Left ventricle myocardium inferior (tissue), 1 donor: Measurements from ENCODE around the gene EOGT. TPM values are rescaled to one million over a fixed set of nuclear protein-coding genes. Genes with fewer than 3 reads are reported as not detected.

Experiments used
- DNase-seq: peaks from one replicate; pipeline ENCODE4 v3.0.0-alpha.2; 2020
- H3K27ac ChIP-seq: fragments of 200-600 bp; replicated peaks from 2 replicates; pipeline ENCODE4 v1.8.0; 2021
- H3K27me3 ChIP-seq: fragments of 200-600 bp; 2 replicates; pipeline ENCODE4 v1.8.0; 2021; ENCODE audit warnings: low read depth
- H3K36me3 ChIP-seq: fragments of 200-600 bp; 2 replicates; pipeline ENCODE4 v1.8.0; 2021
- H3K4me1 ChIP-seq: fragments of 200-600 bp; 2 replicates; pipeline ENCODE4 v1.8.0; 2021
- H3K4me3 ChIP-seq: fragments of 200-600 bp; 2 replicates; pipeline ENCODE4 v1.8.0; 2021; ENCODE audit warnings: mild to moderate bottlenecking, moderate library complexity
- H3K9me3 ChIP-seq: fragments of 200-600 bp; replicated peaks from 2 replicates; pipeline ENCODE4 v1.8.0; 2021
- CTCF ChIP-seq: fragments of 200-600 bp; IDR thresholded peaks from 2 replicates; pipeline ENCODE4 v1.8.0; 2021; ENCODE audit warnings: antibody characterized with exemption, mild to moderate bottlenecking, borderline replicate concordance
- intact Hi-C: fragments of 100-400 bp; cut with micrococcal nuclease; formaldehyde crosslinking; loops from one replicate; pipeline ENCODE4 v1.11.0; 2022
- total RNA-seq: library from RNA; stranded (reverse); fragmentation: NEBNext Ultra II Directional; extraction: Animal tissue kit (Norgen Biotek cat#: 25700); gene quantifications from one replicate; pipeline ENCODE4 v1.2.1, GENCODE V29; 2021
- donor health status: DM: no; HTN: yes; CAD: no; lungs with severe emphysema.

The EOGT gene
- total RNA-seq, 1 donor from 2014 or later: 28.2 TPM

DNA sequence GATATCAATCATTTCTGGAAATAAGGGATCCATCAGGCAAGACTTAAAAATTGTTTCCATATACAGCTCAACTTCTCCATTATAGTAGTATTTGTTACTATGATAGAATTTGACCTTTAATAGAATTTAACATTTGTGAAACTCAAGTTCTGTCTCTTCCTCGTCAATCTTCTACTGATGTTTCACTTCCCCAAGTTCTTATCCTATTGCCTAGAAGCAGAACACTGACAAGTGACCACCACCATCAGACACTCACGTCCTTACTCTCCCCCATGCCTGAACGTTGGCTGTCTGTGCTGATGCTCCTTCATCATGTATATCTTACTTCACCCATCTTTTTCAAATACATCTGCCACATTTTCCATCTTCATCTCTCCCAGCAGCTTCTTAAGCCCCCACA, 54.6 kb downstream of the EOGT start:
- peaks cover 58% of the 10 kb centered on the region for H3K27me3 ChIP-seq
- TF ChIP-seq CTCF: no peak

DNA sequence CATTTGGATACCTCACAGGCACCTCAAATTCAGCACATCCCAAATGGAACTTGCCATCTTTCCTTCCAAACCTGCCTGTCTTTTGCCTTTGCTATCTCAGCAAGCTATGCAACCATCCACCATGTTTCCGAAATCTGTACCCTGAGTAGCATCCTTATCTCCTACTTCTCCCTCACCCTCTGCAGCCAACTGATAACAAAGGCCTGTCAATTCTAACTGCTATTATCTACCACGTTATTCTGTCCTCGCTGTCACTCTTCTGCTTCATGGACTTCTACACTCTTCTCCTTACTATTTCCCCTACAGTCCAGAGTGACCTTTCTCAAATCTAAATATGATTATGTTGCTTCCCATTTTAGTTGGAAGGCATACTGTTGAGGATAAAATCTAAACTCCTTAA, 55.6 kb downstream of the EOGT start:
- no peaks in the 10 kb centered on the region for H3K36me3 ChIP-seq
- H3K27ac ChIP-seq: no peak overlapping the region
- H3K27me3 ChIP-seq: peaks cover 49% of the 10 kb centered on the region
- no peak for DNase-seq
- no peak for TF ChIP-seq CTCF
- intact Hi-C loops: no loop called here
- no peaks in the 10 kb centered on the region for H3K9me3 ChIP-seq
- H3K4me1 ChIP-seq: peaks cover 5% of the 10 kb centered on the region
- no peak overlapping the region for H3K4me3 ChIP-seq

More for the DNA sequence above, 54.6 kb downstream of the EOGT start:
- Histone ChIP-seq H3K9me3 (no peaks in the 10 kb centered on the region), H3K4me1 (no peaks in the 10 kb centered on the region), H3K27ac (no peak overlapping the region), H3K36me3 (no peaks in the 10 kb centered on the region), H3K4me3 (no peak overlapping the region)
- no peak for DNase-seq
- intact Hi-C loops: no loop called here

GRCh38 chr3:68953816-68954444, 59.6 kb downstream of the EOGT start:
- no peak for DNase-seq
- Histone ChIP-seq H3K27me3 (peaks cover 26% of the 10 kb centered on the region), H3K4me3 (no peak overlapping the region), H3K36me3 (no peaks in the 10 kb centered on the region), H3K4me1 (peaks cover 5% of the 10 kb centered on the region), H3K9me3 (no peaks in the 10 kb centered on the region), H3K27ac (no peak overlapping the region)
- intact Hi-C loops: no loop called here
- no peak for TF ChIP-seq CTCF

DNA sequence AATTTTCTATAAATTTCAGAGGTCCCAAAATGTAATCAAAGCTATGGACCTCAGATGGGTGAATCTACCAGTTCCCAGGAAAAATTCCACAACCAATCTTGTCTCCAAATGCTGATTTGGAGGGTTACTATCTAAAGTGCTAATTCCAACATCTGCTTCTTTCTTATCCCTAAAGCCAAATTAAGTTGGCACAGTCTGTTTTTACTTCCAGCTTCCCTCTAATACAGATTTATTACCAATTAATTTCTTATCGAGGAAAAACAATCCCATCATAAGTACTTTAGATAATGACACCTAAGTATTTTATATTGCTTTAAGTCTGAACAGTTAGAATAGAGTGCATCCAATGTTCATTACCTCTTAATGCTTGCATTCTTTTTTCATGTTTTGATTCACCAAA, 68.3 kb downstream of the EOGT start:
- peaks cover 42% of the 10 kb centered on the region for H3K27me3 ChIP-seq
- H3K36me3 ChIP-seq: no peaks in the 10 kb centered on the region
- no peak for TF ChIP-seq CTCF
- no peak for DNase-seq
- no peaks in the 10 kb centered on the region for H3K9me3 ChIP-seq
- H3K4me1 ChIP-seq: no peaks in the 10 kb centered on the region
- H3K27ac ChIP-seq: no peak overlapping the region
- intact Hi-C loops: no loop called here
- no peak overlapping the region for H3K4me3 ChIP-seq

DNA sequence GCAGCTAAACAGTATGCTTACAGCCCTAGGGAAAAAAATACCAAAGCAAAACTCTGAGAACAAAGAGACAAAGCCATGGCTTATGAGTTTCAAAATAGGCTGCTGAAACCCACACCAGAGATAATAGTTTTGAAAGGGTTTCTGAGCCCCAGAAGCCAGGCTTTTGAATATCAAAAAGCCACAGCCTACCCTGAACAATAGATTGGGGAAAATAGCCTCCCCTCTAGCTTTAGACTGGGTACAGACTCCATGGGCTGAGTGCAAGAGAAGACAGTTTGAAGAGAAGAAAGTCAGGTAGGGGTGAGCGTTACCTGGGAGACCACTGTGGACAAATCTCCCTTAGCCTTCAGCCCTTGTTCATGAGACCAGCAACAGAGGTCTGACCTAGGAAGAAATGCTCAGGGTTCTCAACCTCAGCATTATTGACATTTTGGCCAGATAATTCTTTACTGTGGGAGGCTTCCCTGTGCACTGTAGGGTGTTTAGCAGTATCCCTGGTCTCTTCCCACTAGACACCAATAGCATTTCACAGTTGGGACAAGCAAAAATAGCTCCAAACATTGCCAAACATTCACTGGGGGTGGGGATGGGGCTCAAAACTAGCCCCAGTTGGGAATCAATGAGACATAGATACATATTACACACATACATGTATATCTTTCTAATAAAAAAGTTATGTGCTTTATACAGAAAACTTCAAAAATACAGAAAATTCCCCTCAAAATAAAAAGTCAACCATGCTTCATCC, 69.6 kb downstream of the EOGT start:
- H3K9me3 ChIP-seq: no peaks in the 10 kb centered on the region
- no peak for TF ChIP-seq CTCF
- H3K36me3 ChIP-seq: no peaks in the 10 kb centered on the region
- no peak overlapping the region for H3K27ac ChIP-seq
- no peak overlapping the region for H3K4me3 ChIP-seq
- intact Hi-C loops: no loop called here
- H3K27me3 ChIP-seq: peaks cover 55% of the 10 kb centered on the region
- no peak for DNase-seq
- H3K4me1 ChIP-seq: no peaks in the 10 kb centered on the region
